ENCODE data around the gene ZCCHC14. TPM values are rescaled to one million over a fixed set of nuclear protein-coding genes. Genes with fewer than 3 reads are reported as not detected.
"Not testable (repeated sequence)": the region's sequence is repeated elsewhere in the genome, so short reads cannot be mapped to it uniquely, and the experiment has no call there.

Gene ZCCHC14
- total RNA-seq, 2 donors from 2014 or later: 24.5 to 24.6 TPM

DNA sequence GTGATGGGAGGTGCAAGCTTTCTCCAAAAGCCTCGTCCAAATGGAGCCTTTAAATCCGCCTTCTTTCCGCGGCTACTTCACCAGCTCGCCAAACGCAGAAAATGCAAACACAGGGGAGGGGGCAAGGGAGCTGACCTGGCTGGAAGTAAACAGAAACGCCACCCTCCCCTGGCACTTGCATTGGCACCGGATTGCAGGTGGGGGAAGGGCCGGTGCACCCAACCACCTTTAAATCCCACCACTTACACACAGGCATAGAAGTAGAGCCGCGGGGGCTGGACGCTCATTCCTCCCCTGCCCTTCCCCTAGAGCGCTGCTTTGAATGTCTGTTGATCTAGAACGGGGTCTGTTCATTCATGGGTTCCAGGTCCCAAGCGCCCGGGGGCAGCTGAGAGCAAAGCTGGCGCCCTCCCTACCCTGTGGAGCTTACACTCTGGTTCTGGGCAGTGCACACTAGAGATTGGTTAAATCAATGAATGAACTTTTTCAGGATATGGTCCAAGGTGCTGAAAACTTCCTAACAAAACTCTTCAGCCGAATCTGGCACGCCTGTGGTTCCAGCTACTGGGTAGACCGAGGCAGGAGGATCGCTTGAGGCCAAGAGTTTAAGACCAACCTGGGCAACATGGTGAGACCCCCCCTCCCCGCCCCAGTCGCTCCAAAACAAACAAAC, 920 bp upstream of the ZCCHC14 start:
- Histone ChIP-seq H3K27ac (no peak overlapping the region), H3K9ac (ENCODE audit: low read depth in 2 of 2, low read length in 2 of 2) (peak overlapping the region in 1 of 2 donors; percentile 29), H3K27me3 (no peaks in the 10 kb centered on the region), H3K4me3 (peak overlapping the region; percentile 39), H3K4me1 (peaks cover 13% of the 10 kb centered on the region), H3K9me3 (no peaks in the 10 kb centered on the region), H3K36me3 (no peaks in the 10 kb centered on the region)
- intact Hi-C loops (cut with DNase I): no loop called here
- DNase-seq: no peak
- TF ChIP-seq CTCF (IDR thresholded peaks at IDR 0.05): no peak

DNA sequence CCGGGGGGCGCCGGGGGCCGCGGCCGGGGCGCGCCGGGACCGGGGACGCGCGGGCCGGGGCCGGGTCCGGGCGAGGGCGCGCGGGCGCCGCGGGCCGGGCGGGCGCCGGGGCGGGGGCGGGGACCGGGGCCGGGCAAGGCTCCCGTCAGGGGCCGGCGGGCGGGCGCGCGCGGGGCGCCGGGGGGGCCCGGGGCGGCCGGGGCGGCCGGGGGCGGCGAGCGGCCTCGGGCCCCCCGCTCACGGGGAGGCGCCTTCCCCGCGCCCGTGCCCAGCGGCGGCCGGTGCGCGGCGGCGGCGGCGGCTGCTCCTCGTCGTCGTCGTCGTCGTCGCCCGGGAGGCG, 563 bp downstream of the ZCCHC14 start:
- Histone ChIP-seq H3K4me1 (peaks cover 17% of the 10 kb centered on the region), H3K9me3 (no peaks in the 10 kb centered on the region), H3K36me3 (no peaks in the 10 kb centered on the region), H3K9ac (ENCODE audit: low read depth in 2 of 2, low read length in 2 of 2) (peak overlapping the region in 1 of 2 donors; percentile 20), H3K4me3 (no peak overlapping the region), H3K27me3 (no peaks in the 10 kb centered on the region), H3K27ac (no peak overlapping the region)
- DNase-seq: no peak
- intact Hi-C loops (cut with DNase I): no loop called here
- TF ChIP-seq CTCF (IDR thresholded peaks at IDR 0.05): no peak

GRCh38 chr16:87491522-87492290, 1.1 kb downstream of the ZCCHC14 start:
- Histone ChIP-seq H3K9me3 (no peaks in the 10 kb centered on the region), H3K27me3 (no peaks in the 10 kb centered on the region), H3K27ac (no peak overlapping the region), H3K4me3 (peak overlapping the region; percentile 42), H3K4me1 (peaks cover 21% of the 10 kb centered on the region), H3K9ac (ENCODE audit: low read depth in 2 of 2, low read length in 2 of 2) (peak overlapping the region; percentile 56 to 79), H3K36me3 (no peaks in the 10 kb centered on the region)
- intact Hi-C loops (cut with DNase I): no loop called here
- no peak for DNase-seq
- no peak for TF ChIP-seq CTCF (IDR thresholded peaks at IDR 0.05)

DNA sequence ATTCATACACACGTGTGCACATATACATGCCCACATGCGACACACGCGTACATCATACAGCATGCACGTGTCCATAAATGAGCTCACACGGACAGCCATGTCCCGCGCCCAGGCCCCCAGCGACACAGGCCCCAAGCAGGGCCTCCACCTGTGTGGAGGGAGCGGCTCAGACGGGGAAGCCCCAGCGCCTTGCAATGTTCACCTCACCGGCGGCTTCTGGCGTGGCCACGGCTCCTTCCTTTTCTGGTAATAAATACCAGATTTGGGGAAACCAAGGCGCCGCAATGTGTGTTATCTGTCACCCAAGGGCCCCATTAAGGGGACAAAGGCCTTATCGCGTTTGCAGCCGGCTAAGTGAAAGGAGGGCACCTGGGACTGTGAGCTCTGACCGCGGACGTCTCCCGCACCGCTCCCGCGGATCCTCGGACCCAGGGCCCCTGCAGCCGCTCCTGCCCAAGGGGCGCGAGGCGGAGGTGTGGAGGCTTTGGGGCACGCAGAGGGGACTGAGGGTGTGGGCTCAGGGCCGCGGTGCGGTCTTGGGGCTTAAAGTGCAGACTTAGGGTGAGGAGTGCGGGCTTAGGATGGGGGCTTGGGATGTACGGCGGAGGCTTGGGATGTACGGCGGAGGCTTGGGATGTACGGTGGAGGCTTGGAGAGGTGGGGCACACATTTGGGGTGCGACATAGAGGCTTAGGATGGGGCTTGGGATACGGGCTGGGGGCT, 1.9 kb downstream of the ZCCHC14 start:
- intact Hi-C loops (cut with DNase I); H3K9me3 ChIP-seq; H3K27ac ChIP-seq; H3K27me3 ChIP-seq; H3K36me3 ChIP-seq: not testable (repeated sequence)
- Histone ChIP-seq H3K9ac (ENCODE audit: low read depth in 2 of 2, low read length in 2 of 2) (peak overlapping the region; percentile 56 to 79), H3K4me3 (peak overlapping the region; percentile 42), H3K4me1 (peaks cover 21% of the 10 kb centered on the region)
- peak; percentile 64 for DNase-seq

GRCh38 chr16:87490096-87490798, 2.6 kb downstream of the ZCCHC14 start:
- Histone ChIP-seq H3K36me3 (no peaks in the 10 kb centered on the region), H3K4me3 (peak overlapping the region; percentile 42), H3K4me1 (peaks cover 20% of the 10 kb centered on the region), H3K9ac (ENCODE audit: low read depth in 2 of 2, low read length in 2 of 2) (peak overlapping the region; percentile 56 to 79), H3K9me3 (no peaks in the 10 kb centered on the region), H3K27me3 (no peaks in the 10 kb centered on the region), H3K27ac (no peak overlapping the region)
- no peak for TF ChIP-seq CTCF (IDR thresholded peaks at IDR 0.05)
- intact Hi-C loops (cut with DNase I): no loop called here
- DNase-seq: no peak

Data from colonic mucosa (tissue), 4 donors.